SU-DHL-6 (cell line): ENCODE measurements around the gene PRRC2C.

Experiments used
- H2AFZ ChIP-seq: fragments of 200-600 bp; sonication (generic); 2 replicates; pipeline ENCODE4 v1.6.1; 2014; ENCODE audit warnings: low read depth, mild to moderate bottlenecking, moderate library complexity, mixed read lengths, antibody characterized with exemption, low read length; ENCODE audit not compliant: severe bottlenecking
- H3F3A ChIP-seq: fragments of 200-600 bp; shearing (Covaris generic); 2 replicates; pipeline ENCODE4 v1.6.0; 2016; ENCODE audit warnings: antibody characterized with exemption, mild to moderate bottlenecking; ENCODE audit not compliant: insufficient read depth
- H3K27ac ChIP-seq: fragments of 200-600 bp; sonication (generic); 2 replicates; pipeline ENCODE4 v1.5.1; 2016; ENCODE audit warnings: low read depth, mild to moderate bottlenecking, low read length, moderate library complexity, mixed read lengths
- H3K27me3 ChIP-seq: fragments of 200-600 bp; sonication (generic), shearing (Covaris generic); 2 replicates; pipeline ENCODE4 v1.6.0; 2014; ENCODE audit warnings: mild to moderate bottlenecking, low read length
- H3K36me3 ChIP-seq: fragments of 200-600 bp; sonication (generic); 2 replicates; pipeline ENCODE4 v1.6.1; 2014; ENCODE audit warnings: mild to moderate bottlenecking, low read length, mixed read lengths
- H3K4me2 ChIP-seq: fragments of 300-600, 200-600 bp; shearing (Covaris generic), sonication (generic); 2 replicates; pipeline ENCODE4 v1.6.0; 2014; ENCODE audit warnings: low read length, low read depth, mild to moderate bottlenecking; ENCODE audit not compliant: poor library complexity, severe bottlenecking
- H3K4me3 ChIP-seq: fragments of 200-600 bp; sonication (generic); 2 replicates; pipeline ENCODE4 v1.5.1; 2014; ENCODE audit warnings: antibody characterized with exemption, low read length, mild to moderate bottlenecking, mixed read lengths; ENCODE audit not compliant: insufficient read depth, poor library complexity, severe bottlenecking
- H3K79me2 ChIP-seq: fragments of 200-600 bp; sonication (generic); 2 replicates; pipeline ENCODE4 v1.6.1; 2014; ENCODE audit warnings: mild to moderate bottlenecking, low read length, moderate library complexity; ENCODE audit not compliant: insufficient read depth
- H3K9ac ChIP-seq: fragments of 200-600 bp; sonication (generic); 2 replicates; pipeline ENCODE4 v1.7.0; 2014; ENCODE audit warnings: mild to moderate bottlenecking, low read length
- H3K9me2 ChIP-seq: fragments of 200-600 bp; sonication (generic); replicated peaks from 2 replicates; pipeline ENCODE4 v1.6.1; 2014; ENCODE audit warnings: low read length; ENCODE audit not compliant: insufficient read depth
- H3K9me3 ChIP-seq: fragments of 200-600 bp; sonication (generic); 2 replicates; pipeline ENCODE4 v1.6.1; 2014; ENCODE audit warnings: low read length, mixed read lengths; ENCODE audit not compliant: insufficient read depth
- H4K20me1 ChIP-seq: fragments of 200-600 bp; sonication (generic); 2 replicates; pipeline ENCODE4 v1.6.1; 2014; ENCODE audit warnings: low read depth, mild to moderate bottlenecking, antibody characterized with exemption, low read length, moderate library complexity, mixed read lengths
- CTCF ChIP-seq: fragments of 200-600 bp; sonication (generic); IDR thresholded peaks from one replicate; pipeline ENCODE4 v1.5.1; 2017; ENCODE audit warnings: antibody characterized with exemption, mild to moderate bottlenecking, low read length, moderate library complexity; ENCODE audit not compliant: insufficient read depth, poor library complexity, severe bottlenecking
- EZH2phosphoT487 ChIP-seq: fragments of 200-600 bp; sonication (generic), shearing (Covaris generic); conservative IDR thresholded peaks from 2 replicates; pipeline ENCODE4 v1.6.1; 2018; ENCODE audit warnings: mild to moderate bottlenecking, antibody characterized with exemption, low read length, moderate library complexity, mixed read lengths

PRRC2C gene

GRCh38 chr1:171477804-171478203, 7.5 kb upstream of the PRRC2C start:
- Histone ChIP-seq H3K4me3 (no peak overlapping the region), H3F3A (no peaks in the 10 kb centered on the region), H3K27ac (no peak overlapping the region), H3K27me3 (no peaks in the 10 kb centered on the region), H3K9me3 (no peaks in the 10 kb centered on the region), H3K9me2 (no peaks in the 10 kb centered on the region), H3K79me2 (no peaks in the 10 kb centered on the region), H4K20me1 (no peaks in the 10 kb centered on the region), H3K9ac (no peak overlapping the region), H3K4me2 (no peak overlapping the region), H3K36me3 (no peaks in the 10 kb centered on the region), H2AFZ (no peak overlapping the region)
- TF ChIP-seq EZH2phosphoT487 = no peak
- TF ChIP-seq CTCF = no peak

DNA sequence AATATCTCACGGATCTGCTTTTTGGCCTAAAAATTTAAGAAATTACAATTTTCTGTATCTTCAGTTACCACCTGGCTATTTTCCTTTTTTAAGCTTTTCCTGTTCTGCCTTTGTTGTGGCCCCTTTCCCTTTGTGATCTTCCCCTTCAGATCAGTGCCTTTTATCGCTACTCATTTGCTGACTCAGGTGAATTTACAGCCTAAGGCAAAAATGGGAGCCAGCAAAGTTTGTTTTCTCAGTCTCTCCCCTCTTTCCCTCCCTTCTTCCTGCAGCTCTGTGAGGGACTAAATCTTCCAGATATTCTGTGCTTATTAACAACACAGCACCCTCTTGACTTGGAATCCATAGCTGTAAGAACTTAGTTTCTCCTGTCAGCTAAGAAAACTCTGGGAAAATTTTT, 5.3 kb upstream of the PRRC2C start:
- Histone ChIP-seq H3K36me3 (no peaks in the 10 kb centered on the region), H3K27ac (no peak overlapping the region), H3K4me3 (no peak overlapping the region), H2AFZ (no peak overlapping the region), H3K27me3 (no peaks in the 10 kb centered on the region), H3K9me2 (no peaks in the 10 kb centered on the region), H3K9ac (no peak overlapping the region), H3K4me2 (no peak overlapping the region), H3F3A (no peaks in the 10 kb centered on the region), H3K79me2 (no peaks in the 10 kb centered on the region), H4K20me1 (no peaks in the 10 kb centered on the region), H3K9me3 (no peaks in the 10 kb centered on the region)
- TF ChIP-seq EZH2phosphoT487 (no peak), CTCF (no peak)

GRCh38 chr1:171484760-171485374, 463 bp upstream of the PRRC2C start:
- no peaks in the 10 kb centered on the region for H3K9me2 ChIP-seq

More at GRCh38 chr1:171484760-171485374, 463 bp upstream of the PRRC2C start:
- Histone ChIP-seq H3K4me2 (peak overlapping the region; percentile 72), H3K9me3 (no peaks in the 10 kb centered on the region), H2AFZ (peak overlapping the region; percentile 74), H3K36me3 (0 out of 2 replicates have a peak, but pooled peaks cover 3% of the 10 kb centered on the region), H3K27me3 (no peaks in the 10 kb centered on the region), H3K27ac (peak overlapping the region; percentile 33; the same call in 1 of the 2 replicates), H3K79me2 (peaks cover 45% of the 10 kb centered on the region), H3K4me3 (peak overlapping the region; percentile 58), H3K9ac (peak overlapping the region; percentile 95), H4K20me1 (peaks cover 36% of the 10 kb centered on the region), H3F3A (peaks cover 4% of the 10 kb centered on the region)
- TF ChIP-seq CTCF = peak; percentile 72
- TF ChIP-seq EZH2phosphoT487 = no peak
